Endodermal cell (in vitro differentiated cells): Measurements from ENCODE around the gene GET4. TPM values are rescaled to one million over a fixed set of nuclear protein-coding genes. Genes with fewer than 3 reads are reported as not detected.

Source experiments
- DNase-seq: peaks from one replicate; pipeline ENCODE4 v3.0.0-alpha.2; 2017
- H3K27ac ChIP-seq: 2 replicates; pipeline ENCODE4 v1.5.1; 2013; ENCODE audit warnings: mild to moderate bottlenecking, low read depth, low read length, moderate library complexity
- H3K27me3 ChIP-seq: 2 replicates; pipeline ENCODE4 v1.6.1; 2013; ENCODE audit warnings: mild to moderate bottlenecking, low read length, moderate library complexity; ENCODE audit not compliant: insufficient read depth, control insufficient read depth, poor library complexity, severe bottlenecking
- H3K36me3 ChIP-seq: 2 replicates; pipeline ENCODE4 v1.7.0; 2013; ENCODE audit warnings: mild to moderate bottlenecking, low read length, moderate library complexity; ENCODE audit not compliant: control insufficient read depth, insufficient read depth
- H3K4me1 ChIP-seq: one replicate; pipeline ENCODE4 v1.7.0; 2013; ENCODE audit warnings: low read length; ENCODE audit not compliant: control insufficient read depth, insufficient read depth
- H3K4me3 ChIP-seq: 2 replicates; pipeline ENCODE4 v1.5.1; 2013; ENCODE audit warnings: mild to moderate bottlenecking, low read length, moderate library complexity
- H3K9ac ChIP-seq: 2 replicates; pipeline ENCODE4 v1.6.1; 2013; ENCODE audit warnings: mild to moderate bottlenecking, low read length, moderate library complexity; ENCODE audit not compliant: poor library complexity, severe bottlenecking; ENCODE audit errors: extremely low read depth
- H3K9me3 ChIP-seq: 2 replicates; pipeline ENCODE4 v1.6.1; 2013; ENCODE audit warnings: mild to moderate bottlenecking, low read length, moderate library complexity; ENCODE audit not compliant: control insufficient read depth
- H3K27ac Mint-ChIP-seq: 2 replicates; pipeline ENCODE4 v1.8.0; 2020; ENCODE audit warnings: mixed read lengths
- H3K27me3 Mint-ChIP-seq: 2 replicates; pipeline ENCODE4 v1.8.0; 2021; ENCODE audit warnings: mild to moderate bottlenecking, mixed read lengths; ENCODE audit not compliant: insufficient read depth
- H3K36me3 Mint-ChIP-seq: 2 replicates; pipeline ENCODE4 v1.8.0; 2020; ENCODE audit warnings: low read depth, mixed read lengths
- H3K4me1 Mint-ChIP-seq: 2 replicates; pipeline ENCODE4 v1.8.0; 2020; ENCODE audit warnings: mixed read lengths
- H3K4me3 Mint-ChIP-seq: 2 replicates; pipeline ENCODE4 v1.8.0; 2020; ENCODE audit warnings: mild to moderate bottlenecking, moderate library complexity, mixed read lengths
- H3K9me3 Mint-ChIP-seq: 2 replicates; pipeline ENCODE4 v1.8.0; 2020; ENCODE audit warnings: mild to moderate bottlenecking, mixed read lengths
- WGBS, 2 experiments: methylation state at CpG; one replicate each; pipeline versions ENCODE4 v1.1.5 to v1.1.7; 2013; ENCODE audit warnings: missing lambda C conversion rate in 2 of 2, mixed read lengths in 1 of 2; ENCODE audit not compliant: insufficient coverage in 1 of 2, insufficient read length in 1 of 2; 5-methylcytosine and 5-hydroxymethylcytosine counted together
- total RNA-seq, 2 donors: library from RNA; stranded (reverse); fragmentation: NEBNext Ultra II Directional in 1 of 2; extraction: Animal tissue kit (Norgen Biotek cat#: 25700) in 1 of 2; gene quantifications; 2 replicates in 1 of 2; 3 replicates in 1 of 2; pipeline ENCODE4 v1.2.1, GENCODE V29; 2021
- TF ChIP-seq, protein P1 (sequence below): fragments of 200-600 bp; sonication (generic); conservative IDR thresholded peaks from 2 replicates; pipeline ENCODE4 v1.5.0; 2021; ENCODE audit warnings: antibody characterized with exemption, mild to moderate bottlenecking

Gene GET4
- total RNA-seq, 2 donors from 2014 or later = 73.3 to 84.3 TPM

GRCh38 chr7:909358-910329, 33.3 kb downstream of the GET4 start:
- no peaks in the 10 kb centered on the region for H3K9me3 ChIP-seq
- H3K36me3 ChIP-seq = no peaks in the 10 kb centered on the region
- peak; percentile 69 for DNase-seq
- no peak overlapping the region for H3K4me3 Mint-ChIP-seq
- H3K36me3 Mint-ChIP-seq = no peaks in the 10 kb centered on the region
- 67 to 79% methylated on average over 33 to 56 of the region's 58 CpGs for WGBS, 2 experiments
- H3K9me3 Mint-ChIP-seq = no peaks in the 10 kb centered on the region
- H3K27me3 Mint-ChIP-seq = peaks cover 29% of the 10 kb centered on the region
- H3K9ac ChIP-seq = no peak overlapping the region
- peaks cover 30% of the 10 kb centered on the region for H3K27me3 ChIP-seq
- no peaks in the 10 kb centered on the region for H3K4me1 Mint-ChIP-seq
- no peak overlapping the region for H3K27ac Mint-ChIP-seq
- H3K27ac ChIP-seq = no peak overlapping the region
- no peak overlapping the region for H3K4me3 ChIP-seq
- H3K4me1 ChIP-seq = no peaks in the 10 kb centered on the region
- TF ChIP-seq, protein P1, sequence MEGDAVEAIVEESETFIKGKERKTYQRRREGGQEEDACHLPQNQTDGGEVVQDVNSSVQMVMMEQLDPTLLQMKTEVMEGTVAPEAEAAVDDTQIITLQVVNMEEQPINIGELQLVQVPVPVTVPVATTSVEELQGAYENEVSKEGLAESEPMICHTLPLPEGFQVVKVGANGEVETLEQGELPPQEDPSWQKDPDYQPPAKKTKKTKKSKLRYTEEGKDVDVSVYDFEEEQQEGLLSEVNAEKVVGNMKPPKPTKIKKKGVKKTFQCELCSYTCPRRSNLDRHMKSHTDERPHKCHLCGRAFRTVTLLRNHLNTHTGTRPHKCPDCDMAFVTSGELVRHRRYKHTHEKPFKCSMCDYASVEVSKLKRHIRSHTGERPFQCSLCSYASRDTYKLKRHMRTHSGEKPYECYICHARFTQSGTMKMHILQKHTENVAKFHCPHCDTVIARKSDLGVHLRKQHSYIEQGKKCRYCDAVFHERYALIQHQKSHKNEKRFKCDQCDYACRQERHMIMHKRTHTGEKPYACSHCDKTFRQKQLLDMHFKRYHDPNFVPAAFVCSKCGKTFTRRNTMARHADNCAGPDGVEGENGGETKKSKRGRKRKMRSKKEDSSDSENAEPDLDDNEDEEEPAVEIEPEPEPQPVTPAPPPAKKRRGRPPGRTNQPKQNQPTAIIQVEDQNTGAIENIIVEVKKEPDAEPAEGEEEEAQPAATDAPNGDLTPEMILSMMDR = no peak

GRCh38 chr7:910441-910861, 34.1 kb downstream of the GET4 start:
- 86 to 89% methylated on average over 5 to 11 of the region's 11 CpGs for WGBS, 2 experiments
- H3K4me3 ChIP-seq = no peak overlapping the region
- H3K27me3 Mint-ChIP-seq = peaks cover 23% of the 10 kb centered on the region
- no peak overlapping the region for H3K27ac ChIP-seq
- no peak overlapping the region for H3K9ac ChIP-seq
- no peaks in the 10 kb centered on the region for H3K9me3 Mint-ChIP-seq
- TF ChIP-seq, protein P1 = no peak
- H3K27ac Mint-ChIP-seq = no peak overlapping the region
- no peak overlapping the region for H3K4me3 Mint-ChIP-seq
- DNase-seq = no peak
- peaks cover 22% of the 10 kb centered on the region for H3K27me3 ChIP-seq
- no peaks in the 10 kb centered on the region for H3K36me3 ChIP-seq
- no peaks in the 10 kb centered on the region for H3K4me1 Mint-ChIP-seq
- H3K9me3 ChIP-seq = no peaks in the 10 kb centered on the region
- no peaks in the 10 kb centered on the region for H3K36me3 Mint-ChIP-seq
- H3K4me1 ChIP-seq = no peaks in the 10 kb centered on the region

DNA sequence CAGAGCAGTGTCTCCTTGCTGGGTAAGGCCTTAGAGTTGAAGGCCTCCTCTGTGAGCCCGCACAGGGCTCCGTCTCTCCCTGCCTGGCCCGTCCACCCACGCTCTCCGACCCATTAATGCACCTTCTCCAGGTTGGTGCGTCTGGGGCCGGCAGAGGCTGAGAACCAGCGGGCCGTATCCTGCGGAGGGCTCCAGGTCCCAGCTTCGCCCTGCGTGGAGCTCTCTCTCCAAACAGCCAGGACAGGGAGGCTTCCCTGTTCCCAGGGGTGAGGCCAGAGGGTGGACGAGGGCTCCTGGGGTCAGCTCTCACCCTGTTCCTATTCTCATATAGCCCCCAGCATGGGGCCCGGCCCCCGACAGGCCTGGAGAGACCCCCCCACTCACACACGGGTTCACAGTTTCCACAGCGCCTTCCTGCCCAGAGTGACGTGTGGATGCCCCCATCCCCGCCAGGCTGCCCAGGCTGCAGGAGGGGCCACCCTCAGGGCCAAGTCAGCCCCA, 34.6 kb downstream of the GET4 start:
- H3K27me3 ChIP-seq = peaks cover 19% of the 10 kb centered on the region
- DNase-seq = no peak
- no peaks in the 10 kb centered on the region for H3K36me3 ChIP-seq
- no peaks in the 10 kb centered on the region for H3K36me3 Mint-ChIP-seq
- H3K4me3 ChIP-seq = no peak overlapping the region
- no peak overlapping the region for H3K27ac Mint-ChIP-seq
- H3K4me3 Mint-ChIP-seq = no peak overlapping the region
- TF ChIP-seq, protein P1 = no peak
- no peaks in the 10 kb centered on the region for H3K4me1 ChIP-seq
- H3K27ac ChIP-seq = no peak overlapping the region
- no peaks in the 10 kb centered on the region for H3K4me1 Mint-ChIP-seq
- H3K27me3 Mint-ChIP-seq = peaks cover 19% of the 10 kb centered on the region
- H3K9me3 Mint-ChIP-seq = no peaks in the 10 kb centered on the region
- no peaks in the 10 kb centered on the region for H3K9me3 ChIP-seq
- H3K9ac ChIP-seq = no peak overlapping the region
- WGBS, 2 experiments = 87 to 88% methylated on average over 14 to 19 of the region's 19 CpGs
